H1 (cell line): ENCODE results near the gene LENG9. TPM values are rescaled to one million over a fixed set of nuclear protein-coding genes. Genes with fewer than 3 reads are reported as not detected.

Source experiments
- CTCF ChIA-PET: fragments of 300-600 bp; sonication (Branson Sonifier 250); formaldehyde crosslinking; loops from one replicate; lab custom pipeline; 2021; ENCODE audit not compliant: partially characterized antibody; lab: Charles Lee
- POLR2A ChIA-PET: fragments of 300-600 bp; sonication (Branson Sonifier 250); formaldehyde crosslinking; loops from one replicate; lab custom pipeline; 2021; ENCODE audit warnings: inconsistent platforms; ENCODE audit not compliant: partially characterized antibody; lab: Charles Lee
- DNase-seq, 2 experiments: peaks; one replicate each; pipeline versions ENCODE4 v3.0.0 to v3.0.0-alpha.2; 2010 to 2022; ENCODE audit warnings: low spot score in 2 of 2, low read depth in 1 of 2, mixed read lengths in 1 of 2
- FAIRE-seq: peaks from 2 replicates; lab custom pipeline; 2011; peaks lifted over from hg19 to GRCh38; lab: Jason Lieb, UNC
- H2AFZ ChIP-seq: 2 replicates; pipeline ENCODE4 v1.8.1; 2012; ENCODE audit warnings: low read length, inconsistent platforms
- H2AK5ac ChIP-seq: 2 replicates; pipeline ENCODE4 v1.6.1; 2013; ENCODE audit warnings: low read depth, low read length
- H2BK120ac ChIP-seq: replicated peaks from 2 replicates; pipeline ENCODE3; 2013; ENCODE audit warnings: low read depth, low read length, inconsistent platforms
- H2BK12ac ChIP-seq: 2 replicates; pipeline ENCODE4 v1.6.1; 2013; ENCODE audit warnings: low read depth, low read length
- H2BK15ac ChIP-seq: 2 replicates; pipeline ENCODE4 v1.6.1; 2013; ENCODE audit warnings: low read length
- H2BK20ac ChIP-seq: 2 replicates; pipeline ENCODE4 v1.6.1; 2013; ENCODE audit warnings: low read length
- H2BK5ac ChIP-seq: 2 replicates; pipeline ENCODE4 v1.6.1; 2013; ENCODE audit warnings: low read depth, low read length
- H3K14ac ChIP-seq: 2 replicates; pipeline ENCODE4 v1.6.1; 2013; ENCODE audit warnings: inconsistent platforms; ENCODE audit not compliant: insufficient read length
- H3K18ac ChIP-seq: 2 replicates; pipeline ENCODE4 v1.6.1; 2013; ENCODE audit warnings: low read length; ENCODE audit errors: extremely low read depth
- H3K23ac ChIP-seq: 2 replicates; pipeline ENCODE4 v1.6.1; 2013; ENCODE audit warnings: inconsistent platforms; ENCODE audit not compliant: insufficient read length
- H3K23me2 ChIP-seq: 2 replicates; pipeline ENCODE4 v1.6.1; 2013; ENCODE audit warnings: low read depth, low read length
- H3K27ac ChIP-seq: 2 replicates; pipeline ENCODE4 v1.6.1; 2011; ENCODE audit warnings: low read depth, low read length, inconsistent platforms
- H3K27me3 ChIP-seq, 4 experiments: replicated peaks in 1 of 4; 1 replicate in 1 of 4; 2 replicates in 3 of 4; pipeline versions ENCODE4 v1.6.1 to v1.8.1; 2011 to 2013; ENCODE audit warnings: low read length in 3 of 4, mild to moderate bottlenecking in 3 of 4, inconsistent platforms in 2 of 4, mixed read lengths in 2 of 4, moderate library complexity in 1 of 4; ENCODE audit not compliant: control insufficient read depth in 3 of 4, insufficient read depth in 3 of 4; ENCODE audit errors: extremely low read depth in 1 of 4
- H3K36me3 ChIP-seq, 4 experiments: 2 replicates each; pipeline versions ENCODE4 v1.6.1 to v1.8.1; 2011 to 2013; ENCODE audit warnings: mild to moderate bottlenecking in 4 of 4, low read length in 3 of 4, moderate library complexity in 2 of 4, control low read depth in 1 of 4, inconsistent platforms in 1 of 4; ENCODE audit not compliant: insufficient read depth in 4 of 4, control insufficient read depth in 2 of 4
- H3K4ac ChIP-seq: replicated peaks from 2 replicates; pipeline ENCODE3; 2013; ENCODE audit warnings: low read length, low read depth, mixed read lengths, inconsistent platforms; ENCODE audit not compliant: insufficient read length
- H3K4me1 ChIP-seq, 4 experiments: replicated peaks in 1 of 4; 1 replicate in 1 of 4; 2 replicates in 3 of 4; pipeline versions ENCODE4 v1.6.1 to v1.8.1; 2011 to 2013; ENCODE audit warnings: low read length in 3 of 4, inconsistent platforms in 2 of 4, mixed read lengths in 1 of 4; ENCODE audit not compliant: insufficient read depth in 4 of 4, control insufficient read depth in 3 of 4
- H3K4me2 ChIP-seq, 2 experiments: 2 replicates each; pipeline versions ENCODE4 v1.6.1 to v1.8.1; 2011 to 2013; ENCODE audit warnings: low read depth in 2 of 2, low read length in 2 of 2, control low read depth in 1 of 2, inconsistent platforms in 1 of 2, mild to moderate bottlenecking in 1 of 2; ENCODE audit not compliant: insufficient read depth in 1 of 2
- H3K4me3 ChIP-seq, 4 experiments: fragments of 200-600, 300-600 bp in 1 of 4; sonication (generic), shearing (Covaris generic), sonication (Bioruptor Twin) in 1 of 4; 2 replicates each; pipeline versions ENCODE4 v1.5.1 to v1.8.1; 2011 to 2016; ENCODE audit warnings: low read length in 4 of 4, low read depth in 3 of 4, control low read depth in 2 of 4, inconsistent platforms in 2 of 4, mild to moderate bottlenecking in 2 of 4, mixed read lengths in 1 of 4, moderate library complexity in 1 of 4; ENCODE audit not compliant: insufficient read depth in 2 of 4; ENCODE audit errors: extremely low read depth in 1 of 4
- H3K56ac ChIP-seq: replicated peaks from 2 replicates; pipeline ENCODE3; 2013; ENCODE audit warnings: low read depth, mild to moderate bottlenecking, mixed read lengths, low read length, inconsistent platforms; ENCODE audit not compliant: insufficient read length
- H3K79me1 ChIP-seq: 2 replicates; pipeline ENCODE4 v1.6.1; 2013; ENCODE audit warnings: low read depth, low read length, control low read depth
- H3K79me2 ChIP-seq, 2 experiments: 2 replicates each; pipeline versions ENCODE4 v1.6.1 to v1.8.1; 2012 to 2013; ENCODE audit warnings: low read length in 2 of 2, mild to moderate bottlenecking in 2 of 2, inconsistent platforms in 1 of 2; ENCODE audit not compliant: insufficient read depth in 2 of 2, control insufficient read depth in 1 of 2
- H3K9ac ChIP-seq, 4 experiments: replicated peaks in 1 of 4; 1 replicate in 1 of 4; 2 replicates in 3 of 4; pipeline versions ENCODE4 v1.6.1 to v1.8.1; 2011 to 2013; ENCODE audit warnings: low read depth in 3 of 4, low read length in 3 of 4, control low read depth in 2 of 4, mild to moderate bottlenecking in 2 of 4, moderate library complexity in 2 of 4, inconsistent platforms in 1 of 4; ENCODE audit errors: extremely low read depth in 1 of 4
- H3K9me3 ChIP-seq, 2 experiments: 2 replicates each; pipeline versions ENCODE4 v1.6.1 to v1.8.1; 2012 to 2013; ENCODE audit warnings: mild to moderate bottlenecking in 2 of 2, moderate library complexity in 2 of 2, control low read depth in 1 of 2, inconsistent platforms in 1 of 2, low read depth in 1 of 2, low read length in 1 of 2, mixed read lengths in 1 of 2; ENCODE audit not compliant: insufficient read depth in 2 of 2
- H4K20me1 ChIP-seq, 2 experiments: replicated peaks in 1 of 2; 2 replicates each; pipeline versions ENCODE3 to v1.8.1; 2011 to 2013; ENCODE audit warnings: inconsistent platforms in 2 of 2, low read length in 2 of 2, mild to moderate bottlenecking in 1 of 2; ENCODE audit not compliant: insufficient read depth in 2 of 2, control insufficient read depth in 1 of 2
- H4K5ac ChIP-seq: 2 replicates; pipeline ENCODE4 v1.6.1; 2013; ENCODE audit warnings: low read length, low read depth, mixed read lengths, inconsistent platforms; ENCODE audit not compliant: insufficient read length
- H4K8ac ChIP-seq: 2 replicates; pipeline ENCODE4 v1.8.0; 2013; ENCODE audit warnings: mild to moderate bottlenecking, moderate library complexity, low read length, inconsistent platforms; ENCODE audit not compliant: insufficient read depth; ENCODE audit errors: extremely low read depth
- H4K91ac ChIP-seq: replicated peaks from 2 replicates; pipeline ENCODE3; 2013; ENCODE audit warnings: low read length, mixed read lengths, inconsistent platforms; ENCODE audit not compliant: insufficient read length
- CTBP2 ChIP-seq: IDR thresholded peaks from 2 replicates; pipeline ENCODE4 v1.7.0; 2011; ENCODE audit warnings: borderline replicate concordance, mild to moderate bottlenecking, moderate library complexity, mixed read lengths, low read length; ENCODE audit not compliant: insufficient read depth, insufficient read length
- HDAC6 ChIP-seq: IDR thresholded peaks from one replicate; pipeline ENCODE4 v1.7.1; 2012; ENCODE audit warnings: low read depth, mild to moderate bottlenecking, inconsistent platforms, low read length, moderate library complexity
- NANOG ChIP-seq: IDR thresholded peaks from 2 replicates; pipeline ENCODE4 v1.6.1; 2011; ENCODE audit warnings: low read length, low read depth, mild to moderate bottlenecking, inconsistent platforms; ENCODE audit not compliant: insufficient read depth, poor library complexity, severe bottlenecking
- SP2 ChIP-seq: IDR thresholded peaks from 2 replicates; pipeline ENCODE4 v1.6.1; 2012; ENCODE audit warnings: mild to moderate bottlenecking, low read length, inconsistent platforms
- WGBS, 2 experiments: shearing (Covaris generic) in 1 of 2; methylation state at CpG; one replicate each; pipeline versions ENCODE4 v1.1.6 to v1.1.7; 2013 to 2015; ENCODE audit warnings: low lambda C conversion rate in 2 of 2, mixed read lengths in 2 of 2, inconsistent platforms in 1 of 2, low coverage in 1 of 2, missing lambda C conversion rate in 1 of 2; ENCODE audit not compliant: insufficient replicate concordance in 2 of 2, insufficient coverage in 1 of 2, insufficient read length in 1 of 2; ENCODE audit errors: extremely low coverage in 1 of 2, missing lambda C conversion rate in 1 of 2; 5-methylcytosine and 5-hydroxymethylcytosine counted together
- polyA plus RNA-seq, 7 experiments: library from polyadenylated mRNA; depleted of rRNA in 3 of 7; stranded (reverse) in 5 of 7; unstranded in 2 of 7; fragments of >200 nt in 5 of 7; fragments of 200-250 nt in 2 of 7; gene quantifications; 1 replicate in 5 of 7; 2 replicates in 1 of 7; 4 replicates in 1 of 7; pipeline versions ENCODE4 v1.2.1 to v1.2.3, GENCODE V29; 2011 to 2013; ENCODE audit warnings: missing spikeins in 2 of 7, mixed read lengths in 2 of 7
- total RNA-seq: library from RNA; stranded (reverse); fragmentation: NEBNext Ultra II Directional; extraction: Animal tissue kit (Norgen Biotek cat#: 25700); gene quantifications from 2 replicates; pipeline ENCODE4 v1.2.1, GENCODE V29; 2021

LENG9 gene
- total and polyA plus RNA-seq, 2 of the 8 experiments (the other 6 are each of a cell fraction or from before 2014, with no cell fraction given) = 1.6 to 3.9 TPM

DNA sequence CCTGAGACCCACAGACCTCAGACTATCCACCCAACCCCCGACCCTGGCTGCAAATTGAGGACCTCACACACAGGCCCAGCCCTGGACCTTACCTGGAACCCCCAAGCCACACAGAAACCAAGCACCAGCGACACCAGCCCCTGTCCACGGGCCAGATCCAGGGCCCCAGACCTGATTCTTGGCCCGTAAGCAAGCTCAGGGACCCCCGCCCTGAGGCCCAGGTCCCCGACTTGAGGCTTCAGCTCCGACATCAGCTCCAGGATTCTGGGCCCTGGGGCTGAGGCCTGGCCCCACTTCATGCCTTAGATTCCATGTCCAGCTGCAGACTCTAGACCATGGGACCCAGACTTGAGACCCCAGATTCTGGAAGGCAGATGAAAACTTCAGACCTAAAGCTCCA, 42.1 kb downstream of the LENG9 start:
- Histone ChIP-seq H2BK5ac (peak overlapping the region; percentile 97; the same call in 1 of the 2 replicates), H3K4me3 (peak overlapping the region in 2 of 4 experiments; percentile 26 to 59; a peak in 3 of 8 replicates), H3K36me3 (peaks cover 2 to 23% (median 3%) of the 10 kb centered on the region in 4 experiments; a peak in 7 of 8 replicates), H4K8ac (peak overlapping the region; percentile 53; the same call in 1 of the 2 replicates), H2BK12ac (peak overlapping the region; percentile 98; the same call in 1 of the 2 replicates), H3K23ac (no peak overlapping the region), H3K79me2 (peaks cover 7 to 8% of the 10 kb centered on the region in 2 experiments; a peak in 2 of 4 replicates), H3K9me3 (no peaks in the 10 kb centered on the region), H3K4me1 (peaks cover 15 to 48% (median 36%) of the 10 kb centered on the region in 4 experiments), H3K79me1 (peaks cover 16% of the 10 kb centered on the region), H2BK20ac (peak overlapping the region; percentile 86), H3K14ac (no peak overlapping the region), H2BK120ac (peak overlapping the region; percentile 88), H4K5ac (peak overlapping the region; percentile 34), H3K4ac (no peak overlapping the region), H3K9ac (peak overlapping the region in 1 of 4 experiments; percentile 13; a peak in 1 of 7 replicates), H3K27ac (no peak overlapping the region), H2AFZ (no peak overlapping the region), H3K4me2 (peak overlapping the region; percentile 44 to 86), H3K18ac (peak overlapping the region; percentile 97), H4K91ac (peak overlapping the region; percentile 96), H3K56ac (no peak overlapping the region), H4K20me1 (peaks cover 0 to 14% of the 10 kb centered on the region in 2 experiments), H2BK15ac (peak overlapping the region; percentile 95; the same call in 1 of the 2 replicates), H3K27me3 (peaks cover 0 to 4% (median 2%) of the 10 kb centered on the region in 4 experiments; a peak in 3 of 7 replicates), H2AK5ac (peak overlapping the region; percentile 80; the same call in 1 of the 2 replicates), H3K23me2 (peaks cover 10% of the 10 kb centered on the region)
- FAIRE-seq (no peak), DNase-seq (no peak)
- ChIA-PET POLR2A (interaction anchor here (1.2 to 5.6 kb wide), 8 partner anchors 13 to 264 kb away, joined by 3 to 133 read pairs (median 6); partner anchors contain the start of genes LENG8 and RPS9), CTCF (interaction anchor here (0.6 to 4.9 kb wide), 12 partner anchors 8 to 1840 kb away, joined by 3 to 58 read pairs (median 3); no protein-coding TSS in a partner anchor)
- WGBS, 2 experiments = 60% methylated on average over 6 of the region's 7 CpGs; no CpG with 5 or more reads in 1 of the 2 experiments
- TF ChIP-seq HDAC6 (no peak), SP2 (no peak), NANOG (no peak), CTBP2 (no peak)
